Measurements from ENCODE around the gene GADD45G.

Gene GADD45G

GRCh38 chr9:89632192-89632733 lies 27.5 kb downstream of the GADD45G start:
- DNase-seq, result no peak

DNA sequence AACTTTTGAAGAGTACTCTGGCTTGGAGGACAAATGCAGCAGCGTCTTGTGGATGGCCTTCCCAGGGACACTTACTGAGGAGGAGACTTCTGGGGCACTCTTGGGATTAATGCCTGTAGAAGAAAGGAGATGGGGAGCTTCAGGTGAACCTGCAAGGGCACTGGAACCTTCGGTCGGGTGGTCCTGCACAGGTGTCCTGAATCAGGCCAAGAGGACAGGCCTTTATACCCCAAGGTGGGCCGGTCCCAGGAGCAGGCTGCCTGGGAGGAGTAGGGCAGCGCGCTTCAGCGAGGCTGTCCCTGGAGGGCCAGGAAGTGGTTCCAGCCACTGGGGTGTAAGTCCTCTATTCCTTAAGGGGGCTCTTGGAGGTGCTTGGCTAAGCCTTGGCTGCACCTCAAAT lies 27.9 kb downstream of the GADD45G start:
- no peak for DNase-seq

DNA sequence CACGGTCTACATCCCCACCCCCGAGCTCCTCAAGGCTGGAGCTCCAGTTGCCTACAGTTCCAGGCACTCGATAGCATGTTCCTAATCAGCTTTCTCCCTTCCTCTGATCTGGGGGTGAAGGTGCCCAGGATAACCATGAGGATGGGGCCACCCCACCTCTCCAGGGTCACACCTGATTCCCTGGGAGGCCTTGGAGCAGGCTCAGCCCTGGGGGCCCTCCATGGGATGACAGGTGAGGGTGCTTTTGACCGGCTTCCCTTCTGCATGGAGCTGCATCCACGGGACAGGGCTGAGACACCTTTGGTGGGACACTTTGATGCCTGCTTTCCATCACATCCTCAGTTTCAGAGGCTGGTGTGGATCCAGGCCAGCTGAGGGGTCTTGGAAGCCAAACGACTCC lies 28.6 kb downstream of the GADD45G start:
- no peak for DNase-seq

DNA sequence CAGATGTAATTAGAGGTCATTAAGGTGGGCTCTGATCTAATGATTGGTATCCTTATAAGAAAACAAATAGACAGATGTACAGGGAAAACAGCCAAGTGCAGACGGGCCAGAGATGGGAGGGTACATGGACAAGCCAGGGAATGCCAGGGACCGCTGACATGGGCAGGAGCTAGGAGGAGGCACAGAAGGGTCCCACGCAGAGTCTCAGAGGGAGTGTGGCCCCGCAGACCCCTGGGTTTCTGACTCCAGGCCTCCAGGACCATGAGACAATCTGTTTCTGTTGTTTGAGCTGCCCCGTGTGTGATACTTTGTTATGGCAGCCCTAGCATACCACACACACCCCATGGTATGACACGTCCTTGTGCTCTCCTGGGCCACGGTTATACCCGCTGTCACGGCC lies 29.1 kb downstream of the GADD45G start:
- no peak for DNase-seq

DNA sequence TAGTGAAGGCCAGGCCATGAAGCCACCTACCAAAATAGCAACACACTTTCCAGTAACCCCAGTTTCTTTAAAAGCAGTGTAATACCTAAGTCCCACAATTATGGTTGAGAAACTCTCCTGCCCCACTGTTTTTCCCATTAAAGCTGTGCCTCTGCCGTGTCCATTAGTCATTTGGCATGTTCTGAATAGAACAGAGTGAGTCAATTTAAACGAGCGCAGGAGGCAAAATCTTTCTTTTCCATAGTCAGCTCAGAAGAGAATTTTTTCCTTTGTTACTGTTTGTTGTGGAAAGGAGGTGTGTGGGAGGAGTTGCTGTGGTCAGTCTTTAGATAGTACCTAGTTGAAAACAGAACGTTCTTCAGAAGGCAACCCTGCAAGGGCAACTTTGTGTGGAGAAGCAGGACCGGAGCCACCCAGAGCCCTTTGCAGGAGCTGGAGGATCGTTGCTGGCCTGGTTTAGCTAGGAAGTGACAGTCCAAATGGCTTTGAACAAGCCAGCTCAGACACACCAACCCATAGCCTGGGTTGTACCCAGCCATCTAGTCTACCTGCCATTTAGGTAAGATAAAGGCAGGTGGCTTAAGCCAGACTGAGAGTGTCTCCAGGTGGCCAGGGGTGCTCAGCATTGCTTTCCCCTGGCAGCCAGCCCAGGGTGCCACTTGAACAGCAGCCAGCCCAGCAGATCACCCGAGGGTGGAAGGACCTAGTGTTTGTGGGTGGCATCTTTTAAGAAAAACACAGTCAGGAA lies 30.4 kb downstream of the GADD45G start:
- no peak for DNase-seq

GRCh38 chr9:89635816-89636215 lies 31.0 kb downstream of the GADD45G start:
- DNase-seq, result no peak

DNA sequence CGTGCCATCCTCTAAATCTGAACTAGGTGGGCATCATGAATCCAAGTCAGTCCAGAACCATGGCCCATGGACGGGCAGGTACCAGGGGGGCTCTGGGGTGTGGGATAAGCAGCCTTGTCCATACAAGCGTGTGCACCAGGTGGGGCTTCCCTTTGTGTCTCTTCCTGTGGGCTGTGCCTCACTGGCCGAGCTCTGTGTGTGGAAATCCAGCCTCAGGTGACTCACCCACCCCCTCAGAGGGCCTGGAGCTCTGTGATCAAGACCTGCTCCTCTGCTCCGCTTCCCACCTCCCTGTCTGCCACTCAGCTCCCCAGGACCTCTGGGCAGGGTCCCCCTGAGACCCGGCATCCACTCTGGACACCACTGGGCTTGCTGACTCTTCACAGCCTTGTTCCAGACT lies 33.0 kb downstream of the GADD45G start:
- no peak for DNase-seq

DNA sequence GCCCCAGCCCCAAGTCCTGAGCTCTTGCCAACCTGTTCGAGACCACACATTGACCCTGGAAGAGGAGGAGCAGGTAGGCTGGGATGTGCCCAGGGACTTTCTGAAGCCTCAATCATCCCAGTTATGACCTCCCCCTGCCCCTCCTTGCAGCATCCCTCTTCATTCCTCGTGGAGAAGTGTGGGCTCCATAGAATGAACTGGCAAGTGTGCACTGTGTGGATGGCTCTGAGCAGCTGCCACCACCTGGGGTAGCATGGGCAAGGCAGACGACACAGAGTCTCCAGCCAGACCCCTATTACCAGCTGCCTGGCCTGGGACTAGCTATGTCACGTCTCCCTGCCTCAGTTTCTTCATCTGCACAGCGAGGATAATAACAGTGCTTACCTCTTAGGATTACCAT lies 33.5 kb downstream of the GADD45G start:
- no peak for DNase-seq

DNA sequence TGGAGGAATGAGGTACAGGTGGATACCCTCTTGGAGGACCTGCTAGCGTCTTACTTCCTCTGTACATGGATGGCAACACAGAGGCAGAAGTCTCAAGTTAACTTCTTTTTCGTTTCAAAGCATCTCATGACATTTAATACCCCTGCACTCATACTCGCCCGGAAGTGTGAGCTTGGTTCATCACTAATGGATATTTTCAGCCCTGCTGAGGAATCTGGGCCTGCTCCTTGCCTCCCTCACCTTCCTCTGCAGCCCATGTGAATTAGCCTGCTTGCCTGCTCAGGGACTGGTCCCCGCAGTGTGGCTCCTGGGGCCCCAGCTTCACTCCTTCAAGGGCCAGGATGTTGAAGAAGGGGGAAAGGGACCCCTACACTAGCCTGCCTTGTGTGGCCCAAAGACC lies 34.1 kb downstream of the GADD45G start:
- no peak for DNase-seq

GRCh38 chr9:89639367-89639795 lies 34.6 kb downstream of the GADD45G start:
- DNase-seq, result no peak

DNA sequence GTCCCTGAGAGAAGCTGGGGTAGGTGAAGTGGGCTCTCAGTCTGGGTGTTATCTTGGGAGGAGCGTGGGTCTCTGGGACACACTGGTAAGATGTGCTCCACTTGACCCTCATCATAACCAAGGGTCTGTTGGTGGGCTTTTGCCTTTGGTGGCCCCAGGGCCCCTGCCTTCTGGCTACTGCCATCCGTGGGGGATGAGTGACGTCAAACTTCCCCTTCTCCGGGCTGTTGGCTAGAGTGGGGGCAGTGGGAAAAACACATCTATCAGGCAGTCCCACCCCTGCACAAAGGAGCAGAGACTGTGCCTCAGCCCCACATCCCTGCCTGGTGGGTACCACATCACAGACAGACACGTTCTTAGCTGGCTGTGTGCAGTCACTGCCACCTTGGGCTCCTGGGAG lies 35.1 kb downstream of the GADD45G start:
- DNase-seq, result no peak

- no peak for DNase-seq
Observed at GRCh38 chr9:89640361-89640760, 35.5 kb downstream of the GADD45G start.

DNA sequence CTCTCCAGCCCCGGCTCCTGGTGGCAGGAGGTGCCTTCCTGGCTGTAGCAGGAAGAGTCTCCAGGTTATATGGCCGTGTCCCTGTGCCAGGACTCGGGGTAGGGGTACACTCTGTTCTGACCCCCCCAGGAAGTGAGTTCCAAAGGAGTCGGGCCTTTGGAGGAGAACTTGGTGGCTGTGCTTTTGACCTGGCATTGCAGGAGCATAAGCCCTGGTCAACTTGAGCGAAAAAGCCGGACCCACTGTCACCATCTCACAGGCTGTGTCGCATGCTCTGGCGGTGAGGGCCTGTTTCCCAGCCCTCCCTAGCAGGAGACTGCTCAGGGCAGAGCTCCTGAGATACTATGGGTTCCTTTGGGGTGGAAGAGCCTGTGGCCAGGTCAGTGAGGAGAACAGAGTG lies 36.0 kb downstream of the GADD45G start:
- DNase-seq, result no peak

- DNase-seq, result no peak
Observed at GRCh38 chr9:89641980-89642379, 37.2 kb downstream of the GADD45G start.

GRCh38 chr9:89642789-89643188 lies 38.0 kb downstream of the GADD45G start:
- DNase-seq, result no peak

DNA sequence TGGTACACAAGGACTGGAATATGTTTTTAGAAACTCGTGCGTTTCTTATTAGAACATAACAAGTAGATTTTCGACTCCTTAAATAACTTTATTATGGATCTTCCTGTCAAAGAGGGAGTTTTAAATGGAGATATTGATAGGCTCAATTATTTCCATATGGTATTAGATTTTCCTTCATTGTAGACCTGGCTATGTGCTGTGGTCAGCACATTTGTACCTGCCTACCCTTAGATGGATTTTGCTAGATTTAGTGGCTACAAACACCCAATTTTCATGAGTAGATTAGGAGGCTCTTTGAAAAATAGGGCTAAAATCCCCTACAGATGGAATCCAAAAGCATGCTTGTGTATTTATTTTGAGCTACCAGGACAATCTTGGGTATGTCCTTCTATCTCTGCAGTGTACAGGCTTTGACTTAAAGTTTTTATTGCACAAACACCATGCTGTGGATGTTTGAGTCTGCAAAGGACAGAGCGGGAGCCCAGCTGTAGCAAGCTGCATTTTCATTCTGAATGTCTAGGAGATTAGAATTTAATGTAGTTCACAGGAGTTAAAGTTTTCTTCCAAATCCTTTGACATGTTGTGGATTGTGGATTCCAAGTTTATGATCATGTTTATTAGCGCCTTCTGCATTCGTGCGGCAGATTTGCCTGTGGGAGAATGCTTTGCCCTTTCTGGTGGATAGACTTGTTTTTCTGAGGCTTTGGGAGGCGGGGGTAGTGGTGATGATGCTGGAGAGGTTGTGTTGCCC lies 41.6 kb downstream of the GADD45G start:
- DNase-seq, result no peak

- DNase-seq, result no peak
Observed at GRCh38 chr9:89647366-89648128, 42.7 kb downstream of the GADD45G start.

- DNase-seq, result no peak
Observed at GRCh38 chr9:89648247-89649000, 43.6 kb downstream of the GADD45G start.

DNA sequence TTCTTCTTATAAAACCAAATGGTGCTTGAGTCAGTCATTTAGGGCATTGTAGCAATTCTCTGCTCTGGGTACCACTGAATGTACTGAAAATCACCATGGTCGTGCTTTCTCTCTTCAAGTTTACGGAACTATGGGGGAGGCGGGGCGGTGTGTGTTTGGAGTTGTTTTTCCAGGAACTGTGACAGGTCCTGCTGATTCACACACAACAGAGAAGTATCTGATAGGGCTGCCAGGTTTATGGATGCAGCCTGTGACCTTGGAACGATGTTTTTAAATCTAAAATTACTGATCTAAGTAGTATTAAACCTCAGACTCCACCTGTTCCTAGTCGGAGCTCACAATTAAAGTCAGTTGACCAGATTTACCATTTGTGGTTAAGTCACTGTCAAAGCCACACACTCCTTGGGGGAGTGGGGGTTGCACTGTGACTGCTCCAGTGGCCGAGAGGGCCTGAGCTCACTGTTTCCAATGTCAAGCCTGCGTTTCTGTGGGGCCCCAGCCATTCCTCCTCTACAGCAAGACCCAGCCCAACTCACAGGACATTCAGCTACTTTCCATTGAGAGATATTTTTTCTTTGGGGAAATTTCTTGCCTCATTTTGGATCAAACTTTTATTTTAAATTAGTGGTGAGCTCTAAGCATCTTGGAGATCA lies 44.4 kb downstream of the GADD45G start:
- DNase-seq, result no peak

DNA sequence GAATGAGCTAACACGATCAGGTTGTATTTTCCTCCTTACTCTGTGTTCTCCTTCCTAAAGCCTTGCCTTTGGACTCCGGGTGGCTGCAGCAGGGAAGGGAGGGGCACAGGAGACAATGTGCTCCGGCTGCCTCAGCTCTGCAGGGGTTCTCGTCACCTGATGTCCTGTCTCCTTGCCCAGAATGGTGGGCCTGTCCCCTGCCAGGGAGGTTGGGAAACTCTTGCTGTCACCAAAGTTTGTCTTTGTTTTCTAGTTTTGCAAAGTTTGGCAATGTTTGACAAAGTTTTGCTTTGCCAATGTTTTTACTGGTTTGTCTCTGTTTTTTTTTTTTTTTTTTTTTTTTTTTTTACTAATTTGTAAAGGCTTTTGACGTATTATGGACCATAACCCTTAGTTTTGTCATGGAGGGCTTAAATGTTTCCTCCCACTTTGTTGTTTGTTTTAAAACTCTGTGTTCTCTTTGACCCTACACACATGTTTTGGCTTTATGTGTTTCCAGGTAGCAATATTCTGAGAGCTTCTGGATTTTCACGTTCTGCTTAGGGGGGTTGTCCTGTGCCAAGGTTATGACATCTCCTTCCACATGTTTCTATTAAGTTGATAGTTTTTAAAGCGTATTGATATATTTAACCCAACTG lies 49.3 kb downstream of the GADD45G start:
- DNase-seq, result no peak
